Tibial nerve (tissue), 4 donors: ENCODE data around the gene VSIG10L. TPM values are rescaled to one million over a fixed set of nuclear protein-coding genes. Genes with fewer than 3 reads are reported as not detected.

Source experiments
- DNase-seq, 2 donors: peaks; one replicate each; pipeline ENCODE4 v3.0.0-alpha.2; 2019; ENCODE audit warnings: low spot score in 2 of 2
- H3K27ac ChIP-seq, 4 donors: fragments of 200-600 bp; sonication (generic) in 3 of 4; one replicate each; pipeline ENCODE4 v1.5.1; 2017 to 2019; ENCODE audit warnings: mild to moderate bottlenecking in 1 of 4
- H3K27me3 ChIP-seq, 2 donors: fragments of 200-600 bp; sonication (generic) in 1 of 2; one replicate each; pipeline versions ENCODE4 v1.5.1 to v1.6.0; 2017 to 2019
- H3K36me3 ChIP-seq, 3 donors: fragments of 200-600 bp; sonication (generic); one replicate each; pipeline ENCODE4 v1.5.1; 2018 to 2019
- H3K4me1 ChIP-seq, 4 donors: fragments of 200-600 bp; sonication (generic) in 3 of 4; one replicate each; pipeline ENCODE4 v1.5.1; 2017 to 2019
- H3K4me3 ChIP-seq, 4 donors: fragments of 200-600 bp; sonication (generic) in 3 of 4; one replicate each; pipeline ENCODE4 v1.5.1; 2017 to 2019; ENCODE audit warnings: mild to moderate bottlenecking in 1 of 4, moderate library complexity in 1 of 4
- H3K9me3 ChIP-seq, 4 donors: fragments of 200-600 bp; sonication (generic) in 3 of 4; one replicate each; pipeline ENCODE4 v1.5.1; 2017 to 2019
- CTCF ChIP-seq, 5 experiments: fragments of 200-600 bp in 3 of 5; fragments of 450-650 bp in 2 of 5; sonication (generic) in 3 of 5; IDR thresholded peaks; one replicate each; pipeline ENCODE4 v1.5.1; 2016 to 2019; ENCODE audit warnings: antibody characterized with exemption in 5 of 5, mild to moderate bottlenecking in 3 of 5, moderate library complexity in 2 of 5
- EP300 ChIP-seq, 2 donors: sonication (generic); formaldehyde crosslinking; IDR thresholded peaks; one replicate each; pipeline ENCODE4 v1.6.1; 2017; ENCODE audit warnings: antibody characterized with exemption in 2 of 2, mild to moderate bottlenecking in 1 of 2
- POLR2A ChIP-seq, 2 donors: fragments of 450-650 bp; IDR thresholded peaks; one replicate each; pipeline ENCODE4 v1.6.1; 2017; ENCODE audit warnings: antibody characterized with exemption in 2 of 2, mild to moderate bottlenecking in 2 of 2, moderate library complexity in 2 of 2
- WGBS, 2 donors: methylation state at CpG; one replicate each; pipeline ENCODE4 v1.1.5; 2018; 5-methylcytosine and 5-hydroxymethylcytosine counted together
- total RNA-seq, 4 donors: library from RNA; depleted of rRNA; stranded (reverse); fragments of >200 nt; gene quantifications; one replicate each; pipeline ENCODE4 v1.1.0, GENCODE V29; 2016

The VSIG10L gene
- total RNA-seq, 4 donors from 2014 or later = 0.44 to 3.7 (median 2.1) TPM

GRCh38 chr19:51337141-51337860 is 4.6 kb downstream of the VSIG10L start:
- Histone ChIP-seq H3K4me1 (peaks cover 0 to 28% (median 11%) of the 10 kb centered on the region in 4 donors), H3K27me3 (no peaks in the 10 kb centered on the region), H3K27ac (no peak overlapping the region), H3K36me3 (peaks cover 0 to 9% (median 0%) of the 10 kb centered on the region in 3 donors), H3K9me3 (no peaks in the 10 kb centered on the region), H3K4me3 (no peak overlapping the region)
- WGBS, 2 donors = 88% methylated on average over 11 to 12 of the region's 13 CpGs
- TF ChIP-seq EP300 (IDR thresholded peaks at IDR 0.05) = no peak
- no peak for TF ChIP-seq CTCF (IDR thresholded peaks at IDR 0.05)
- TF ChIP-seq POLR2A (IDR thresholded peaks at IDR 0.05) = no peak
- DNase-seq = no peak

DNA sequence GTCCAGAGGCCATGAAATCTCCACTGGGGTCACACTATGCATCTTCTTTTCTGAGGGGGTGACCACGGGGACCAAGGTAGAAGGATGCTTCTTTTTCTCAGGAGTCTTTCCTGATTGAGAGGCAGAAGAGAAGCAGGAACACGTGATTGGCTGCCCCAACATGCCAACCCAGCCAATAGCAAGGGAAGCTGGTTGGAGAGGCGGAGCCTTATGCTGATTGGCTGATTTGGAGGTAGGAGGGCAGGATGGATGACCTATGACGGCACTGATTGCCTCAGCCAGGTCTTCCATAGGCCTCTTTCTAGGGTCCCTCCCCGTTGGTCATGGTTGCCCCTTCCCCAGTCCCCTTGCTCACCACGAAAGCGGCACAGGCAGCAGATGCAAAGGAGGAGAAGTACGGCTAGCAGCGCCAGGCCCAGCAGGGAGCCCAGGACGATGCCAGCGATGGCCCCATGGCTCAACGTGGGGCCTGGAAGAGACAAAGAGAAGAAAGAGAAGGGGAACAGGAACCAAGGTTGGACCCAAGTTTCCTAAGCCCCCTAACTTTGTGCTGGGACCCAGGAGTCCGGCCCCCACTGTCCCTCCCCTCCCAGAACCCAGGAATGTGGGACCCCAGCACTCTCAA is 8.0 kb downstream of the VSIG10L start:
- H3K27me3 ChIP-seq = peaks cover 0 to 14% of the 10 kb centered on the region in 2 donors
- WGBS, 2 donors = 85 to 90% methylated on average over 13 of the region's 13 CpGs
- DNase-seq = no peak
- H3K4me3 ChIP-seq = no peak overlapping the region
- H3K9me3 ChIP-seq = no peaks in the 10 kb centered on the region
- H3K27ac ChIP-seq = no peak overlapping the region
- no peak for TF ChIP-seq EP300 (IDR thresholded peaks at IDR 0.05)
- TF ChIP-seq POLR2A (IDR thresholded peaks at IDR 0.05) = no peak
- no peak for TF ChIP-seq CTCF (IDR thresholded peaks at IDR 0.05)
- peaks cover 0 to 8% (median 2%) of the 10 kb centered on the region in 4 donors for H3K4me1 ChIP-seq
- H3K36me3 ChIP-seq = peaks cover 0 to 31% (median 0%) of the 10 kb centered on the region in 3 donors

GRCh38 chr19:51331716-51332115 is 10.2 kb downstream of the VSIG10L start:
- H3K27ac ChIP-seq = no peak overlapping the region
- peaks cover 0 to 37% of the 10 kb centered on the region in 2 donors for H3K27me3 ChIP-seq
- TF ChIP-seq CTCF (IDR thresholded peaks at IDR 0.05) = no peak
- no peak for TF ChIP-seq POLR2A (IDR thresholded peaks at IDR 0.05)
- TF ChIP-seq EP300 (IDR thresholded peaks at IDR 0.05) = no peak
- H3K36me3 ChIP-seq = peaks cover 0 to 31% (median 0%) of the 10 kb centered on the region in 3 donors
- no peak for DNase-seq
- H3K4me3 ChIP-seq = no peak overlapping the region
- H3K9me3 ChIP-seq = no peaks in the 10 kb centered on the region
- peaks cover 0 to 15% (median 6%) of the 10 kb centered on the region in 4 donors for H3K4me1 ChIP-seq
- 82 to 87% methylated on average over 6 of the region's 6 CpGs for WGBS, 2 donors

DNA sequence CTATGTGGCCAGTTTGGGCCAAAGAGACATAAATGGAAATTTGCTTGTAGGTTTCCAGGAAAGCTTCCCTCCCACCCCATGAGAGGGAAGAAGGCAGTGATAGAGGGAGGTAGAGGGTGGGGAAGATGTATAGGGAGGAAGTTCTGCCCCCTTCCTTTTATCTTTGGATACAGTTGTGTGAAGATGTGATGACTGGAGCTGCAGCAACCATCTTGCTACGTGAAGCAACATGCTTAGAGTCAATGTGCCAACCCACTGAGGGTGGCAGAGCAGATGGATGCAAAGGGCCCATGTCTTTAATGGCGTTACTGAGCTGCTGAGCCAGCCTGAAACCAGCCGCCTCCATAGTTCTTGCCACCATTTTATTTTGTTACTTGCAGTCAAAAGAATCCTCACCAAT is 10.7 kb downstream of the VSIG10L start:
- no peak for DNase-seq
- TF ChIP-seq POLR2A (IDR thresholded peaks at IDR 0.05) (no peak), CTCF (IDR thresholded peaks at IDR 0.05) (no peak), EP300 (IDR thresholded peaks at IDR 0.05) (no peak)
- peaks cover 0 to 42% of the 10 kb centered on the region in 2 donors for H3K27me3 ChIP-seq
- H3K27ac ChIP-seq = no peak overlapping the region
- peaks cover 0 to 16% (median 6%) of the 10 kb centered on the region in 4 donors for H3K4me1 ChIP-seq
- WGBS, 2 donors = 78 to 89% methylated on average over 3 of the region's 3 CpGs
- H3K4me3 ChIP-seq = no peak overlapping the region
- peaks cover 0 to 31% (median 0%) of the 10 kb centered on the region in 3 donors for H3K36me3 ChIP-seq
- no peaks in the 10 kb centered on the region for H3K9me3 ChIP-seq

GRCh38 chr19:51330366-51330765 is 11.6 kb downstream of the VSIG10L start:
- H3K27me3 ChIP-seq = peaks cover 0 to 50% of the 10 kb centered on the region in 2 donors
- H3K4me1 ChIP-seq = peaks cover 0 to 16% (median 6%) of the 10 kb centered on the region in 4 donors
- no peak overlapping the region for H3K4me3 ChIP-seq
- TF ChIP-seq EP300 (IDR thresholded peaks at IDR 0.05) = no peak
- TF ChIP-seq POLR2A (IDR thresholded peaks at IDR 0.05) = no peak
- TF ChIP-seq CTCF (IDR thresholded peaks at IDR 0.05) = no peak
- peaks cover 0 to 31% (median 0%) of the 10 kb centered on the region in 3 donors for H3K36me3 ChIP-seq
- no peak for DNase-seq
- no peaks in the 10 kb centered on the region for H3K9me3 ChIP-seq
- WGBS, 2 donors = 94 to 97% methylated on average over 4 of the region's 4 CpGs
- no peak overlapping the region for H3K27ac ChIP-seq
